ENCODE results near the gene DIPK1B. TPM values are rescaled to one million over a fixed set of nuclear protein-coding genes. Genes with fewer than 3 reads are reported as not detected.

Gene DIPK1B
- total RNA-seq, 6 donors from 2014 or later = 9.7 to 24.1 (median 17.0) TPM

- peak in 1 of 2 donors; percentile 74 for DNase-seq
- Histone ChIP-seq H3K36me3 (peaks cover 0 to 51% (median 35%) of the 10 kb centered on the region in 4 donors), H3K27ac (peak overlapping the region in 1 of 4 donors; percentile 24), H3K4me3 (no peak overlapping the region), H3K27me3 (no peaks in the 10 kb centered on the region), H3K4me1 (peaks cover 32 to 62% (median 37%) of the 10 kb centered on the region in 4 donors), H3K9me3 (no peaks in the 10 kb centered on the region)
- no peak for ATAC-seq (ENCODE audit: low FRiP score in 2 of 2)
- no peak for TF ChIP-seq EP300 (IDR thresholded peaks at IDR 0.05)
- peak in 1 of 2 donors; percentile 50 for TF ChIP-seq POLR2AphosphoS5 (IDR thresholded peaks at IDR 0.05)
- WGBS, 2 donors = 93 to 96% methylated on average over 18 to 45 of the region's 46 CpGs
Observed at GRCh38 chr9:136676920-136677686, 35.3 kb upstream of the DIPK1B start.

- Histone ChIP-seq H3K4me1 (peaks cover 32 to 58% (median 35%) of the 10 kb centered on the region in 4 donors), H3K27me3 (no peaks in the 10 kb centered on the region), H3K4me3 (no peak overlapping the region), H3K36me3 (peaks cover 0 to 41% (median 27%) of the 10 kb centered on the region in 4 donors), H3K9me3 (no peaks in the 10 kb centered on the region), H3K27ac (peak overlapping the region in 2 of 4 donors; percentile 75 to 80)
- 90% methylated on average over 13 of the region's 15 CpGs; no CpG with 5 or more reads in 1 of the 2 donors for WGBS, 2 donors
- TF ChIP-seq EP300 (IDR thresholded peaks at IDR 0.05) = no peak
- TF ChIP-seq POLR2AphosphoS5 (IDR thresholded peaks at IDR 0.05) = no peak
- no peak for TF ChIP-seq CTCF (IDR thresholded peaks at IDR 0.05)
- TF ChIP-seq POLR2A (IDR thresholded peaks at IDR 0.05) = no peak
- ATAC-seq (ENCODE audit: low FRiP score in 2 of 2) (no peak), DNase-seq (peak in 1 of 2 donors; percentile 75)
Observed at GRCh38 chr9:136678034-136678433, 34.3 kb upstream of the DIPK1B start.

DNA sequence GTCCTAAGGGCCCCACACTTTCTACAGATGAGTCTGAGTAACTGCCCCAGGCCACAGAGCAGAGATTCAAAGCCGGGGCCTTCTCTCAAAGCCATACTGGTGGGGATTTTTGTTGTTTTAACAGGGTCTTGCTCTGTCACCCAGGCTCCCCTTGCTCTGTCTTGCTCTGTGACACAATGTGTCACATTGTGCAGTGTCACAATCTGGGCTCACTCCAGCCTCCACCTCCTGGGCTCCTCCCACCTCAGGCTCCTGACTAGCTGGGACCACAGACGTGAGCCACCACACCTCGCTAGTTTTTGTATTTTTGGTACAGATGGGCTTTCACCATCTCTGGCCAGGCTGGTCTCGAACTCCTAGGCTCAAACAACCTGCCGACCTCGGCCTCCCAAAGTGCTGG lies 33.7 kb upstream of the DIPK1B start:
- peaks cover 32 to 63% (median 36%) of the 10 kb centered on the region in 4 donors for H3K4me1 ChIP-seq
- DNase-seq = peak in 1 of 2 donors; percentile 75
- no peaks in the 10 kb centered on the region for H3K9me3 ChIP-seq
- peak overlapping the region; percentile 50 to 80 (median 72) for H3K27ac ChIP-seq
- H3K27me3 ChIP-seq = no peaks in the 10 kb centered on the region
- WGBS, 2 donors = 67 to 78% methylated on average over 6 of the region's 6 CpGs
- peaks cover 0 to 35% (median 22%) of the 10 kb centered on the region in 4 donors for H3K36me3 ChIP-seq
- TF ChIP-seq POLR2AphosphoS5 (IDR thresholded peaks at IDR 0.05) = no peak
- TF ChIP-seq POLR2A (IDR thresholded peaks at IDR 0.05) = no peak
- TF ChIP-seq EP300 (IDR thresholded peaks at IDR 0.05) = no peak
- TF ChIP-seq CTCF (IDR thresholded peaks at IDR 0.05) = no peak
- H3K4me3 ChIP-seq = no peak overlapping the region
- ATAC-seq (ENCODE audit: low FRiP score in 2 of 2) = no peak

- peak in 1 of 2 donors; percentile 23 for ATAC-seq (ENCODE audit: low FRiP score in 2 of 2)
- Histone ChIP-seq H3K4me3 (peak overlapping the region in 1 of 4 donors; percentile 2), H3K27ac (peak overlapping the region; percentile 50 to 80 (median 72)), H3K9me3 (no peaks in the 10 kb centered on the region), H3K4me1 (peaks cover 33 to 63% (median 40%) of the 10 kb centered on the region in 4 donors), H3K36me3 (peaks cover 0 to 27% (median 17%) of the 10 kb centered on the region in 4 donors), H3K27me3 (no peaks in the 10 kb centered on the region)
- 23 to 37% methylated on average over 18 to 20 of the region's 22 CpGs for WGBS, 2 donors
- TF ChIP-seq POLR2AphosphoS5 (IDR thresholded peaks at IDR 0.05) = peak; percentile 55 to 75
- TF ChIP-seq POLR2A (IDR thresholded peaks at IDR 0.05) = peak in 2 of 4 donors; percentile 38 to 60
- TF ChIP-seq EP300 (IDR thresholded peaks at IDR 0.05) = peak in 1 of 4 donors; percentile 51
- no peak for TF ChIP-seq CTCF (IDR thresholded peaks at IDR 0.05)
- DNase-seq = peak; percentile 84 to 88
Observed at GRCh38 chr9:136679431-136679941, 32.9 kb upstream of the DIPK1B start.

- Histone ChIP-seq H3K27ac (no peak overlapping the region), H3K9me3 (no peaks in the 10 kb centered on the region), H3K27me3 (no peaks in the 10 kb centered on the region), H3K4me3 (no peak overlapping the region), H3K4me1 (peaks cover 34 to 63% (median 50%) of the 10 kb centered on the region in 4 donors), H3K36me3 (peaks cover 0 to 20% (median 15%) of the 10 kb centered on the region in 4 donors)
- ATAC-seq (ENCODE audit: low FRiP score in 2 of 2) (no peak), DNase-seq (peak in 1 of 2 donors; percentile 77)
- 92 to 97% methylated on average over 17 of the region's 17 CpGs for WGBS, 2 donors
- TF ChIP-seq CTCF (IDR thresholded peaks at IDR 0.05) = no peak
- no peak for TF ChIP-seq EP300 (IDR thresholded peaks at IDR 0.05)
- TF ChIP-seq POLR2A (IDR thresholded peaks at IDR 0.05) = no peak
- TF ChIP-seq POLR2AphosphoS5 (IDR thresholded peaks at IDR 0.05) = no peak
Observed at GRCh38 chr9:136681029-136681428, 31.3 kb upstream of the DIPK1B start.
